ENCODE measurements around the gene TNN.

TNN gene

DNA sequence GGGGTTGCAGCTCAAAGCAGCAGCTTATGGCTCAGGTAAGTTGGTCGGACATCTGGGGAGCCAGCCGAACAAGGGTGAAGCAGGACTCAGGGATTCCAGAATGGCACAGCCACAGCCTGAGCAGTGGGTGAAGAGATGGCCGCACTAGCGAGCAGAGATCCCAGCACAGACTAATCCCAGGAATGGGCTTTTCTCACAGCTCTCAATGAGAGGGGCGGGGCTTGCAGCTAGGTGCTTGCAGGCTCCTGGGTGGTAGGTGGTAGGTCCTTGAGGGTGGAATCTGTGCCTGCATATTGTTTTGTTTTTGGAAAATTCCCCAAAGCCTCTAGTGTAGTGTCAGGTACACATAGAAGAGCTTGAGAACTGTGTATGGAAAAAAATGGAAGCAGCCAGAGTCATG lies 116.0 kb downstream of the TNN start:
- TF ChIP-seq TEAD4 (IDR thresholded peaks at IDR 0.05) (no peak), TAF1 (IDR thresholded peaks at IDR 0.05; ENCODE audit: low read depth) (no peak), EP300 (IDR thresholded peaks at IDR 0.05; ENCODE audit: borderline replicate concordance) (no peak), EGR1 (IDR thresholded peaks at IDR 0.05) (no peak), CEBPB (IDR thresholded peaks at IDR 0.05) (no peak), RAD21 (IDR thresholded peaks at IDR 0.05; ENCODE audit: low read depth) (no peak), ZBTB7A (IDR thresholded peaks at IDR 0.05; ENCODE audit: low read depth) (no peak)
- TF ChIP-seq, protein P1, sequence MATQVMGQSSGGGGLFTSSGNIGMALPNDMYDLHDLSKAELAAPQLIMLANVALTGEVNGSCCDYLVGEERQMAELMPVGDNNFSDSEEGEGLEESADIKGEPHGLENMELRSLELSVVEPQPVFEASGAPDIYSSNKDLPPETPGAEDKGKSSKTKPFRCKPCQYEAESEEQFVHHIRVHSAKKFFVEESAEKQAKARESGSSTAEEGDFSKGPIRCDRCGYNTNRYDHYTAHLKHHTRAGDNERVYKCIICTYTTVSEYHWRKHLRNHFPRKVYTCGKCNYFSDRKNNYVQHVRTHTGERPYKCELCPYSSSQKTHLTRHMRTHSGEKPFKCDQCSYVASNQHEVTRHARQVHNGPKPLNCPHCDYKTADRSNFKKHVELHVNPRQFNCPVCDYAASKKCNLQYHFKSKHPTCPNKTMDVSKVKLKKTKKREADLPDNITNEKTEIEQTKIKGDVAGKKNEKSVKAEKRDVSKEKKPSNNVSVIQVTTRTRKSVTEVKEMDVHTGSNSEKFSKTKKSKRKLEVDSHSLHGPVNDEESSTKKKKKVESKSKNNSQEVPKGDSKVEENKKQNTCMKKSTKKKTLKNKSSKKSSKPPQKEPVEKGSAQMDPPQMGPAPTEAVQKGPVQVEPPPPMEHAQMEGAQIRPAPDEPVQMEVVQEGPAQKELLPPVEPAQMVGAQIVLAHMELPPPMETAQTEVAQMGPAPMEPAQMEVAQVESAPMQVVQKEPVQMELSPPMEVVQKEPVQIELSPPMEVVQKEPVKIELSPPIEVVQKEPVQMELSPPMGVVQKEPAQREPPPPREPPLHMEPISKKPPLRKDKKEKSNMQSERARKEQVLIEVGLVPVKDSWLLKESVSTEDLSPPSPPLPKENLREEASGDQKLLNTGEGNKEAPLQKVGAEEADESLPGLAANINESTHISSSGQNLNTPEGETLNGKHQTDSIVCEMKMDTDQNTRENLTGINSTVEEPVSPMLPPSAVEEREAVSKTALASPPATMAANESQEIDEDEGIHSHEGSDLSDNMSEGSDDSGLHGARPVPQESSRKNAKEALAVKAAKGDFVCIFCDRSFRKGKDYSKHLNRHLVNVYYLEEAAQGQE (IDR thresholded peaks at IDR 0.05; ENCODE audit: low read depth), result no peak
- TF ChIP-seq, protein P2, sequence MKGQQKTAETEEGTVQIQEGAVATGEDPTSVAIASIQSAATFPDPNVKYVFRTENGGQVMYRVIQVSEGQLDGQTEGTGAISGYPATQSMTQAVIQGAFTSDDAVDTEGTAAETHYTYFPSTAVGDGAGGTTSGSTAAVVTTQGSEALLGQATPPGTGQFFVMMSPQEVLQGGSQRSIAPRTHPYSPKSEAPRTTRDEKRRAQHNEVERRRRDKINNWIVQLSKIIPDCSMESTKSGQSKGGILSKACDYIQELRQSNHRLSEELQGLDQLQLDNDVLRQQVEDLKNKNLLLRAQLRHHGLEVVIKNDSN (IDR thresholded peaks at IDR 0.05), result no peak

DNA sequence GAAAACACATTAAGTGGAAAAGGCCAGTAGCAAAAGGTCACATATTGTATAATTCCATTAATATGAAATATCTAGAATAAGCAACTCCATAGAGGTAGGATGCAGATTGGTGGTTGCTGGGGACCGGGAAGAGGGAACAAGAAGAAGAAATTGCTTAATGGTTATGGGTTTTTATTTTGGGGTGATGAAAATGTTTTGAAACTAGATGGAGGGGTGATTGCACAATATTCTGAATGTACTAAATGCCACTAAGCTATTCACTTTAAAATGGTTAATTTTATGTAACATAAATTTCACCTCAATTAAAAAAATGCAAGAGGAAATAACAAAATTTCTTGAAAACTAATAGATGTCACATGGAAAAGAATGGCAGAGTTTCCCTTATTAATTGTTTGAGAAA lies 118.3 kb downstream of the TNN start:
- TF ChIP-seq EGR1 (IDR thresholded peaks at IDR 0.05), result no peak
- no peak for TF ChIP-seq RAD21 (IDR thresholded peaks at IDR 0.05; ENCODE audit: low read depth)
- no peak for TF ChIP-seq CEBPB (IDR thresholded peaks at IDR 0.05)
- no peak for TF ChIP-seq TAF1 (IDR thresholded peaks at IDR 0.05; ENCODE audit: low read depth)
- TF ChIP-seq TEAD4 (IDR thresholded peaks at IDR 0.05), result no peak
- TF ChIP-seq, protein P3, sequence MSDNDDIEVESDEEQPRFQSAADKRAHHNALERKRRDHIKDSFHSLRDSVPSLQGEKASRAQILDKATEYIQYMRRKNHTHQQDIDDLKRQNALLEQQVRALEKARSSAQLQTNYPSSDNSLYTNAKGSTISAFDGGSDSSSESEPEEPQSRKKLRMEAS (IDR thresholded peaks at IDR 0.05), result no peak
- no peak for TF ChIP-seq NFIC (IDR thresholded peaks at IDR 0.05)
- TF ChIP-seq, protein P2 (IDR thresholded peaks at IDR 0.05), result no peak
- TF ChIP-seq CREB1 (IDR thresholded peaks at IDR 0.05; ENCODE audit: low read depth), result no peak
- TF ChIP-seq, protein P1 (IDR thresholded peaks at IDR 0.05; ENCODE audit: low read depth), result no peak
- no peak for TF ChIP-seq YY1 (IDR thresholded peaks at IDR 0.05; ENCODE audit: low read depth)

DNA sequence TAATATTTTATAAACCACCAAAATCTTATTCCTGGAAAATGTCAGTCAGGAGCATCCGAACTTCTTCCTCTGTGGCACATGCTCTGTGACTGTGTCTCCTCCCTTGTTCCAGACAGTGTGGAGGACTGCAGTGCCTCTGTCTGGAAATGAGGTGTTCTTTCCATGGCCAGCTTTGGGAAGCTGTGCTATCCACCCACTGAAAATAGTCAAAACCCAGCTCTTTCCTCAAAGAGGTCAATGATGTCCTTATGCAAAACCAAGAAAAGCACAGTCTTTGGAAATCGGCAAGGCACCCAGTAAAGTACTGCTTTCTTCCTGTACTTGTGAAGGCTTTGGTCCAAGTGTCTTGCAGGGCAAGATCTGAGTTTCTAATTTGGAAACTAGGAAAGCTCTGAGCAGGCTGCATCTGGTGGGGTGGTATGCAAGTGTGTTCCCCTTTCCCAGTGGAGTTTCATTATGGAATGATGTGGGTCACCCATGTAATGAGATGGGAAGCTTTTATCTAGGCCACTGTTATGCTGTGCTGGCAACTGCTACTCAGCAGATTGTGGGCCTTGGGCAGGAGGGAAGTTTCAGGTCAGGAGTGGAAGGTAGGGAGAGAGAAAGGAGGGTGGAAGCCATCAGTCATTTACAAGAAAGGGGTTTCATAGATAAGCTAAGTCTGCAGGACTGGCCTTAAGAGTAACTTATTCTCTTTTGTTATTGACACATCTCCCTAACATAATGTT lies 119.0 kb downstream of the TNN start:
- TF ChIP-seq RAD21 (IDR thresholded peaks at IDR 0.05; ENCODE audit: low read depth) (no peak), ZBTB7A (IDR thresholded peaks at IDR 0.05; ENCODE audit: low read depth) (no peak), EP300 (IDR thresholded peaks at IDR 0.05; ENCODE audit: borderline replicate concordance) (no peak), NFIC (IDR thresholded peaks at IDR 0.05) (no peak), YY1 (IDR thresholded peaks at IDR 0.05; ENCODE audit: low read depth) (no peak), TAF1 (IDR thresholded peaks at IDR 0.05; ENCODE audit: low read depth) (no peak), FOXM1 (IDR thresholded peaks at IDR 0.05; ENCODE audit: borderline replicate concordance, low read depth) (no peak), CREB1 (IDR thresholded peaks at IDR 0.05; ENCODE audit: low read depth) (no peak)
- TF ChIP-seq, protein P3 (IDR thresholded peaks at IDR 0.05), result no peak

DNA sequence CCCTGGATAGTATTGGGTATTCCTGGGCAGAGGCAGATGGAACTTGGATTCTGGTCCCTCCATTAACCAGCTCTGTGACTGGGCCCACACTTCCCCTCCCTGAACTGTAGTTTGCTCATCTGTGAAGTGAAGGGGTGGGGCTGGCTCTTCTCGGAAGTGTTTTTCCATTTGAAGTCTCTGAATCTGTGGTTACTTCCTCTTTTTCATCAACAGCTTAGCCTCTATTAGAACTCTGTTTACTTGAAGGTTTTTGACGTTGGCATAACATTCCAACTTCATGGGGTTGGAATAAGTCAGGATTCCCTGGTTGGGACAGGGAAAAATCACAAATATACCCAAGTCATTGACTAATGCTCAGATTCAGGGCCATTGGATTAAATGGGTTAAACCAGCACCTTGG lies 121.3 kb downstream of the TNN start:
- TF ChIP-seq FOXM1 (IDR thresholded peaks at IDR 0.05; ENCODE audit: borderline replicate concordance, low read depth) (no peak), CEBPB (IDR thresholded peaks at IDR 0.05) (no peak), TCF12 (IDR thresholded peaks at IDR 0.05; ENCODE audit: low read depth) (no peak), YY1 (IDR thresholded peaks at IDR 0.05; ENCODE audit: low read depth) (no peak), TAF1 (IDR thresholded peaks at IDR 0.05; ENCODE audit: low read depth) (no peak), RAD21 (IDR thresholded peaks at IDR 0.05; ENCODE audit: low read depth) (no peak), ZBTB7A (IDR thresholded peaks at IDR 0.05; ENCODE audit: low read depth) (no peak), EP300 (IDR thresholded peaks at IDR 0.05; ENCODE audit: borderline replicate concordance) (no peak)
- TF ChIP-seq, protein P3 (IDR thresholded peaks at IDR 0.05), result no peak
- TF ChIP-seq, protein P1 (IDR thresholded peaks at IDR 0.05; ENCODE audit: low read depth), result no peak
- TF ChIP-seq, protein P2 (IDR thresholded peaks at IDR 0.05), result no peak

All from Ishikawa (cell line).